ENCODE data around the gene MCM5. TPM values are rescaled to one million over a fixed set of nuclear protein-coding genes. Genes with fewer than 3 reads are reported as not detected.

MCM5 gene
- total RNA-seq, 1 experiment from 2014 or later: 112 TPM

DNA sequence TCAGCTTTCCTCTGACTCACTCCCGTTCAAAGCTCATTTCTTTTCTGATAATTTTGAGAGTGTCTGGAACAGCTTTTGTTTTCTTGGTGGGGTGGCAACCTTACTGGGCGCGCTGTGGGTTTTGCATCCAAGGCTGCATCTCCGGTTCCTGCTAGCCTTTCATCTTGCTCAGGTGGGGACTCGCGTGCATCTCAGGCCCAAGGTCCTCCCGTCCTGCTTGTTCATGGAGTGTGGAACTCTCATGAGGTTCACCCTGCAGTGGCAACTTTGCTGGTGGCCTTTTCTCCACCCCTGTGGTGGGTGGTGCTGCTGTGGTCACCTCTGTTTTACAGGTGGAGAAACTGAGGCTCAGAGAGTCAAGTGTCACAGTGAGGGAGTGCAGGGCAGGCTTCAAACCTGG lies 25.6 kb downstream of the MCM5 start:
- Histone ChIP-seq H3K4me1 (ENCODE audit: insufficient read depth, low read length) (peaks cover 28% of the 10 kb centered on the region), H3K9me2 (replicated peaks; ENCODE audit: low read length) (no peaks in the 10 kb centered on the region), H3K27me3 (ENCODE audit: low read length) (no peaks in the 10 kb centered on the region), H3K36me3 (ENCODE audit: low read depth, low read length) (peaks cover 9% of the 10 kb centered on the region), H3K27ac (ENCODE audit: low read length) (peak overlapping the region; percentile 73), H3K9ac (ENCODE audit: low read length) (no peak overlapping the region), H3K4me3 (ENCODE audit: low read length) (no peak overlapping the region), H3F3A (ENCODE audit: low read length, unreplicated experiment) (no peaks in the 10 kb centered on the region), H4K20me1 (ENCODE audit: low read length) (no peaks in the 10 kb centered on the region), H3K9me3 (ENCODE audit: low read length) (no peaks in the 10 kb centered on the region), H2AFZ (ENCODE audit: low read length) (no peak overlapping the region), H3K79me2 (ENCODE audit: low read length) (no peaks in the 10 kb centered on the region), H3K4me2 (ENCODE audit: low read length) (peak overlapping the region; percentile 55)
- ChIA-PET POLR2A (ENCODE audit: unreplicated experiment) (no interaction called here), CTCF (interaction anchor here (1.6 kb wide), 1 partner anchor 74 kb away, joined by 5 read pairs; no protein-coding TSS in a partner anchor)
- intact Hi-C loops (cut with micrococcal nuclease): no loop called here
- ATAC-seq: no peak
- no TSS peak for BruUV-seq (replicated peaks)
- no peak for TF ChIP-seq EZH2phosphoT487 (IDR thresholded peaks at IDR 0.05; ENCODE audit: borderline replicate concordance, low read length)
- TF ChIP-seq, protein P1, sequence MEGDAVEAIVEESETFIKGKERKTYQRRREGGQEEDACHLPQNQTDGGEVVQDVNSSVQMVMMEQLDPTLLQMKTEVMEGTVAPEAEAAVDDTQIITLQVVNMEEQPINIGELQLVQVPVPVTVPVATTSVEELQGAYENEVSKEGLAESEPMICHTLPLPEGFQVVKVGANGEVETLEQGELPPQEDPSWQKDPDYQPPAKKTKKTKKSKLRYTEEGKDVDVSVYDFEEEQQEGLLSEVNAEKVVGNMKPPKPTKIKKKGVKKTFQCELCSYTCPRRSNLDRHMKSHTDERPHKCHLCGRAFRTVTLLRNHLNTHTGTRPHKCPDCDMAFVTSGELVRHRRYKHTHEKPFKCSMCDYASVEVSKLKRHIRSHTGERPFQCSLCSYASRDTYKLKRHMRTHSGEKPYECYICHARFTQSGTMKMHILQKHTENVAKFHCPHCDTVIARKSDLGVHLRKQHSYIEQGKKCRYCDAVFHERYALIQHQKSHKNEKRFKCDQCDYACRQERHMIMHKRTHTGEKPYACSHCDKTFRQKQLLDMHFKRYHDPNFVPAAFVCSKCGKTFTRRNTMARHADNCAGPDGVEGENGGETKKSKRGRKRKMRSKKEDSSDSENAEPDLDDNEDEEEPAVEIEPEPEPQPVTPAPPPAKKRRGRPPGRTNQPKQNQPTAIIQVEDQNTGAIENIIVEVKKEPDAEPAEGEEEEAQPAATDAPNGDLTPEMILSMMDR (conservative IDR thresholded peaks at IDR 0.05; ENCODE audit: low read depth, low read length): no peak
- TF ChIP-seq EZH2 (IDR thresholded peaks at IDR 0.05; ENCODE audit: low read length, unreplicated experiment): no peak
- DNase-seq: no peak

DNA sequence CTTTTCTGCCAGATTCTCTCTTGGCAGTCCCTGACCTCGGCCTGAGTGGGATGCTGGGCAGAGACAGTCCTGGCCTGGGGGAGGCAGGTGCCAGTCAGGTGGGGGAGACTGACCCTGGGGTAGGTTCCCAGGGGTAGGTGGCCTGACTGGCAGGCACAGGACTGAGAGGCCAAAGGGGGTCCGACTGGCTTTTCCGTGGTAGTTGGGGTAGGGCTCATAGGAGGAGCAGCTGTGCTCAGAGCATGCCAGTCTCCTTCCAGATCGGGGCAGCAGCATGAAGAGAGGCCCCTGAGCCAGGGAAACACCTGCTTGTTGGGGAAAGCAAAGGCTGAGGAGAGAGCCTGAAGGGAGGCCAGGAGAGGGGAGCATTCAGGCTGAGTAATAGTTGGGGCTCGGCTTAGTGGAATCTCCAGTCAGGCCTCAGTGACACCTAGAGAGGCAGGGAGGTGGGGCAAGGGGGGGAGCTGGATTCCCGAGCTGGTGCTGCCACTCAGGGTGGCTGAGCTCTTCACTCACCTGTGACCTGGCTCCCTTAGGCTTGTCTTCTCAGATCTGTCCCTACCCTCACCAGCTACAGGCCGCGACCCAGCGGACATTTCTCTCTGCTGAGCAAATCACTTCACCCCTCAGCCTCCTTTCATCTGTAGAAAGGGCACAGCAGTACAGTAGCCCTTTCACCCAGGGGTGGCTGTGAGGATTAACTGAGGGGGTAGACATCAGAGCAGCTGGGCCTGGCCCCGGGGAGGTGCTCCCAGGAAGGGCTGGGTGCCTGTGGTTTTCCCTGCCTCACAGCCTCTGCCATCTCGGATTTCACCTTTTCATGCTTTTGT lies 26.2 kb downstream of the MCM5 start:
- Histone ChIP-seq H3K27me3 (ENCODE audit: low read length) (no peaks in the 10 kb centered on the region), H3K27ac (ENCODE audit: low read length) (peak overlapping the region; percentile 73), H3K9me3 (ENCODE audit: low read length) (no peaks in the 10 kb centered on the region), H3K4me3 (ENCODE audit: low read length) (peak overlapping the region; percentile 19; the same call in 1 of the 2 replicates), H2AFZ (ENCODE audit: low read length) (0 out of 2 replicates have a peak overlapping the region, but pooled peaks have one; percentile 9), H3K79me2 (ENCODE audit: low read length) (no peaks in the 10 kb centered on the region), H3K4me1 (ENCODE audit: insufficient read depth, low read length) (peaks cover 31% of the 10 kb centered on the region), H3K4me2 (ENCODE audit: low read length) (peak overlapping the region; percentile 55), H3F3A (ENCODE audit: low read length, unreplicated experiment) (no peaks in the 10 kb centered on the region), H4K20me1 (ENCODE audit: low read length) (no peaks in the 10 kb centered on the region), H3K36me3 (ENCODE audit: low read depth, low read length) (peaks cover 8% of the 10 kb centered on the region), H3K9me2 (replicated peaks; ENCODE audit: low read length) (no peaks in the 10 kb centered on the region), H3K9ac (ENCODE audit: low read length) (peak overlapping the region; percentile 37; the same call in 1 of the 2 replicates)
- TF ChIP-seq EZH2phosphoT487 (IDR thresholded peaks at IDR 0.05; ENCODE audit: borderline replicate concordance, low read length): no peak
- no peak for TF ChIP-seq EZH2 (IDR thresholded peaks at IDR 0.05; ENCODE audit: low read length, unreplicated experiment)
- TF ChIP-seq, protein P1 (conservative IDR thresholded peaks at IDR 0.05; ENCODE audit: low read depth, low read length): no peak
- intact Hi-C loops (cut with micrococcal nuclease): no loop called here
- ChIA-PET POLR2A (ENCODE audit: unreplicated experiment) (interaction anchor here (0.5 kb wide), 1 partner anchor 1833 kb away, joined by 3 read pairs; no protein-coding TSS in a partner anchor), CTCF (interaction anchor here (1.6 kb wide), 1 partner anchor 75 kb away, joined by 5 read pairs; no protein-coding TSS in a partner anchor)
- DNase-seq (peak; percentile 75), ATAC-seq (peak; percentile 82)
- BruUV-seq (replicated peaks): no TSS peak

DNA sequence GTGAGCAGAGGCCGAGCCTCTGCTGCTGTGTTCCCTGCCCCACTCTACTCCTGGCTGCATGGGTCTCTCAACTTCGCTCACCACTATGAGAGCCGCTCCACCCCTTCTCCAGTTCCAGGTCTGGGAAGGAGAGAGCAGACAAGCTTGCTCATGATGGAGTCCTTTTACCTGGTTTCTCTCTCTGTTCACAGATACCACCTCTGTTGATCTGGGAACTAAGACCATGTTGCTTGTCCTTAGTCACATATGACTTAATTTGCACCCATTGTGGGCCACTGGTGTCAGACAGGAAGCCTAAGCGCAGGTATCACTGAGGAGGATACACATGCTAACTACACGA lies 26.8 kb downstream of the MCM5 start:
- Histone ChIP-seq H3K27ac (ENCODE audit: low read length) (peak overlapping the region; percentile 73), H3K36me3 (ENCODE audit: low read depth, low read length) (peaks cover 9% of the 10 kb centered on the region), H4K20me1 (ENCODE audit: low read length) (no peaks in the 10 kb centered on the region), H3K27me3 (ENCODE audit: low read length) (no peaks in the 10 kb centered on the region), H3K4me3 (ENCODE audit: low read length) (peak overlapping the region; percentile 19; the same call in 1 of the 2 replicates), H3K79me2 (ENCODE audit: low read length) (no peaks in the 10 kb centered on the region), H2AFZ (ENCODE audit: low read length) (0 out of 2 replicates have a peak overlapping the region, but pooled peaks have one; percentile 9), H3F3A (ENCODE audit: low read length, unreplicated experiment) (no peaks in the 10 kb centered on the region), H3K9me3 (ENCODE audit: low read length) (no peaks in the 10 kb centered on the region), H3K9ac (ENCODE audit: low read length) (peak overlapping the region; percentile 37; the same call in 1 of the 2 replicates), H3K4me1 (ENCODE audit: insufficient read depth, low read length) (peaks cover 31% of the 10 kb centered on the region), H3K9me2 (replicated peaks; ENCODE audit: low read length) (no peaks in the 10 kb centered on the region), H3K4me2 (ENCODE audit: low read length) (peak overlapping the region; percentile 55)
- intact Hi-C loops (cut with micrococcal nuclease): no loop called here
- ATAC-seq (no peak), DNase-seq (no peak)
- BruUV-seq (replicated peaks): no TSS peak
- ChIA-PET CTCF (interaction anchor here (0.7 to 1.6 kb wide), 2 partner anchors 75 to 76 kb away, joined by 5 read pairs; no protein-coding TSS in a partner anchor), POLR2A (ENCODE audit: unreplicated experiment) (no interaction called here)
- TF ChIP-seq EZH2 (IDR thresholded peaks at IDR 0.05; ENCODE audit: low read length, unreplicated experiment) (no peak), EZH2phosphoT487 (IDR thresholded peaks at IDR 0.05; ENCODE audit: borderline replicate concordance, low read length) (no peak)
- TF ChIP-seq, protein P1 (conservative IDR thresholded peaks at IDR 0.05; ENCODE audit: low read depth, low read length): no peak

Data from PC-3 (cell line).